Regular cardiac myocyte (primary cell): ENCODE data around the gene CCNT2. TPM values are rescaled to one million over a fixed set of nuclear protein-coding genes. Genes with fewer than 3 reads are reported as not detected.

Source experiments
- total RNA-seq: library from RNA; depleted of rRNA; stranded (reverse); fragments of >200 nt; gene quantifications from 2 replicates; pipeline ENCODE4 v1.2.3, GENCODE V29; 2014

The CCNT2 gene
- 18.8 and 23.7 TPM in 2 replicates for total RNA-seq

GRCh38 chr2:134918526-134919340 is at the start of gene CCNT2:
Gene CCNT2 (plus strand): TSS chr2:134918822. CDS start chr2:134918855, 33 bp downstream.

Other genes with a start within 250 kb of the CCNT2 start
- gene TMEM163, start 199.8 kb upstream of the CCNT2 start, total RNA-seq, result not detected in 2 replicates
- 0.28 TPM in 1 of 2 replicates, not detected in the other for gene ACMSD, start 80.2 kb upstream of the CCNT2 start, total RNA-seq
- gene MAP3K19, start 128.6 kb downstream of the CCNT2 start, total RNA-seq, result not detected in 2 replicates
- gene RAB3GAP1, start 133.5 kb downstream of the CCNT2 start, total RNA-seq, result 64.6 and 94.1 TPM in 2 replicates